ENCODE measurements around the gene DCDC1. TPM values are rescaled to one million over a fixed set of nuclear protein-coding genes. Genes with fewer than 3 reads are reported as not detected.

Gene DCDC1
- total and polyA plus RNA-seq, 4 donors, result 3.1 to 9.8 (median 5.8) TPM

GRCh38 chr11:31102316-31102715 lies 267.2 kb downstream of the DCDC1 start:
- Histone ChIP-seq H3K36me3 (ENCODE audit: control insufficient read depth, insufficient read depth, low read length) (no peaks in the 10 kb centered on the region), H3K4me3 (ENCODE audit: low read depth, low read length) (no peak overlapping the region), H3K4me1 (ENCODE audit: control insufficient read depth, insufficient read depth, low read length) (no peaks in the 10 kb centered on the region), H3K27me3 (ENCODE audit: control insufficient read depth, insufficient read depth, low read length) (no peaks in the 10 kb centered on the region), H3K27ac (ENCODE audit: low read depth, low read length) (no peak overlapping the region), H3K9me3 (ENCODE audit: control insufficient read depth, insufficient read depth, low read length) (no peaks in the 10 kb centered on the region)
- no peak for DNase-seq (ENCODE audit: low read depth in 4 of 6, low spot score in 6 of 6)

DNA sequence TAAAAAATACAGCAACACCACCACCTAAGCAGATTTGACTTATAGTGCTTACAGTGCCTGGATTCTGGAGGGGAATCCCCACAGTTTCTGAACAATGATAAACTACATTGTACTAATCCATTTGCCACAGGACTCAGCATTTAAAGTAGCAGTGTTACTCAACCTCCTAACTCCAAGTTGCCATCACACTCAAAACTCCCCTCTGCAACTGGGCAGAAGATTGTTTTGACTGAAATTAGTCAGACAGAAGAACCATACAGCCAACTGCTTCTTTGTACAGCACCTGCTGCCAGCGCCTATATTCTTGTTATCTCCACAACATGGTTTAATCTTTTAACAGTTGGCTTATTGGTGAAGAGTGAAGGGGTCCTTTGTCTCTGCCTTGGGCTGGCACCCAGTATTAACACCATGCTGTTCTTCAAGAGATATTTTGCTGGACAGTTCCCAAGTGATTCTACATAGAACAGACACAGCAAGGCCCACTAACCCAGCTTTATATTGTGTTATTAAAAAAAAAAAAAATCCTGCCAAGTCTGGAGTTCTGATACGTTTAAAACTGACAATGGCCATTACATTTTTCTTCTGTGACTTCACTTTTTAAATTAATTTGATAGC lies 273.2 kb downstream of the DCDC1 start:
- DNase-seq (ENCODE audit: low read depth in 4 of 6, low spot score in 6 of 6), result peak in 1 of 6 donors; percentile 27
- no peak overlapping the region for H3K27ac ChIP-seq (ENCODE audit: low read depth, low read length)
- no peaks in the 10 kb centered on the region for H3K9me3 ChIP-seq (ENCODE audit: control insufficient read depth, insufficient read depth, low read length)
- WGBS (ENCODE audit: insufficient coverage), result no CpG with 5 or more reads among the region's 2 CpGs
- no peak overlapping the region for H3K4me3 ChIP-seq (ENCODE audit: low read depth, low read length)
- no peaks in the 10 kb centered on the region for H3K27me3 ChIP-seq (ENCODE audit: control insufficient read depth, insufficient read depth, low read length)
- no peaks in the 10 kb centered on the region for H3K36me3 ChIP-seq (ENCODE audit: control insufficient read depth, insufficient read depth, low read length)
- no peaks in the 10 kb centered on the region for H3K4me1 ChIP-seq (ENCODE audit: control insufficient read depth, insufficient read depth, low read length)

DNA sequence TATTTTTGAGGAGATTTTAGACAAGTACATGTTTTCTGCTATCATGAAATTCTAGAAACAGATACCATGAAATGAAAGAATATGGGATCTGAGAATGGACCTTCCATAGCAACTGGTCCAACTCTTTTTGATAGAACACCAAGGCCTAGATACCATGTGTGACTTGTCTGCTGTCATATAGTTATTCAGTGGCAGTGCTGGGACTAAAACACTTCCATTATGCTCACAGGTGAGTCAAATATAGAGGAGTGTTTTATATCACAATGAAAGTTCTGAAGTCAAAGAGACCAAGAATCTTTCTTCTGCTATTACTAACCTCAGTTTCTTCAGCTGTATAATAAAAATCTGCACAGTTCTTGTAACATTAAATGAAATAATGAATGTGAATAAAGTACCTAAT lies 276.9 kb downstream of the DCDC1 start:
- Histone ChIP-seq H3K4me1 (ENCODE audit: control insufficient read depth, insufficient read depth, low read length) (no peaks in the 10 kb centered on the region), H3K36me3 (ENCODE audit: control insufficient read depth, insufficient read depth, low read length) (no peaks in the 10 kb centered on the region)
- no peak for DNase-seq (ENCODE audit: low read depth in 4 of 6, low spot score in 6 of 6)

GRCh38 chr11:31089117-31089516 lies 280.4 kb downstream of the DCDC1 start:
- WGBS (ENCODE audit: insufficient coverage), result no CpG with 5 or more reads among the region's 2 CpGs
- H3K27ac ChIP-seq (ENCODE audit: low read depth, low read length), result no peak overlapping the region
- H3K36me3 ChIP-seq (ENCODE audit: control insufficient read depth, insufficient read depth, low read length), result no peaks in the 10 kb centered on the region
- H3K4me1 ChIP-seq (ENCODE audit: control insufficient read depth, insufficient read depth, low read length), result no peaks in the 10 kb centered on the region
- peaks cover 12% of the 10 kb centered on the region for H3K9me3 ChIP-seq (ENCODE audit: control insufficient read depth, insufficient read depth, low read length)
- H3K27me3 ChIP-seq (ENCODE audit: control insufficient read depth, insufficient read depth, low read length), result no peaks in the 10 kb centered on the region
- DNase-seq (ENCODE audit: low read depth in 4 of 6, low spot score in 6 of 6), result no peak
- H3K4me3 ChIP-seq (ENCODE audit: low read depth, low read length), result no peak overlapping the region

More for the DNA sequence above, 276.9 kb downstream of the DCDC1 start:
- Histone ChIP-seq H3K27ac (ENCODE audit: low read depth, low read length) (no peak overlapping the region), H3K4me3 (ENCODE audit: low read depth, low read length) (no peak overlapping the region), H3K27me3 (ENCODE audit: control insufficient read depth, insufficient read depth, low read length) (no peaks in the 10 kb centered on the region), H3K9me3 (ENCODE audit: control insufficient read depth, insufficient read depth, low read length) (peaks cover 12% of the 10 kb centered on the region)

DNA sequence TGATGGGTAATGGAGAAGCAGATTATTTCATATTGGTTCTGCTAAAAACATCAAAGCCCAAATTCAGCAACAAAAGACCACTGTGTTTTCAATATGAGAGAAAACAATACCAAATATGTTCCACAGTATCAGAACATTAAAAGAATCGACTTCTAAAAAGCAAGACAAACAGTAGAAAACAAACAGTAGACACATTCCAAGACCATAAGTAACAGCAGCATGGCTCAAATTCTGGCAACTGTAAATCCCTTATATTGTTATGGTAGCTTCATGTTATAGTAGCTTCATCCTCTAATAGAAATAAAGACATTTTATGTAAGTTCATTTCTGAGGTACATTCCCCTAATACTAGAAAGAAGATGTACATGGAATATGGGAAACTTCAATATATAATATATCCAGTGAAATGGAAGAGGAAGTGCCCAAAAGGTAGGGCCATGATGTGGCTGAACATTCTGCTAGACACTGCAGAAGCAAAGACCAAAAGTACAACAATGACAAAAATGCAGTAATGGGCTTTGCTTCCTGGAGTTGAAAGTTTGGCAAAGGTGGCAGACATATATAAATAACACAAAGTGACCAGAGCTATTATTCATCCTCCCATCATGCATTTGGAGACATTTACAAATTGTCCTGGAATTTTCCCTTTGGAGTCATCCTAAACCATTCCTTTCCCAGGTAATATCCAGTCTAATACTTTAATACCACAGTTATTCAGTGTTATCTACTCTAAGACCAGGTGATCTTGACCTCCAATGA lies 299.9 kb downstream of the DCDC1 start:
- Histone ChIP-seq H3K27me3 (ENCODE audit: control insufficient read depth, insufficient read depth, low read length) (no peaks in the 10 kb centered on the region), H3K4me3 (ENCODE audit: low read depth, low read length) (no peak overlapping the region), H3K9me3 (ENCODE audit: control insufficient read depth, insufficient read depth, low read length) (no peaks in the 10 kb centered on the region), H3K36me3 (ENCODE audit: control insufficient read depth, insufficient read depth, low read length) (no peaks in the 10 kb centered on the region), H3K27ac (ENCODE audit: low read depth, low read length) (no peak overlapping the region), H3K4me1 (ENCODE audit: control insufficient read depth, insufficient read depth, low read length) (no peaks in the 10 kb centered on the region)
- no peak for DNase-seq (ENCODE audit: low read depth in 4 of 6, low spot score in 6 of 6)
- no CpG with 5 or more reads among the region's 1 CpG for WGBS (ENCODE audit: insufficient coverage)

DNA sequence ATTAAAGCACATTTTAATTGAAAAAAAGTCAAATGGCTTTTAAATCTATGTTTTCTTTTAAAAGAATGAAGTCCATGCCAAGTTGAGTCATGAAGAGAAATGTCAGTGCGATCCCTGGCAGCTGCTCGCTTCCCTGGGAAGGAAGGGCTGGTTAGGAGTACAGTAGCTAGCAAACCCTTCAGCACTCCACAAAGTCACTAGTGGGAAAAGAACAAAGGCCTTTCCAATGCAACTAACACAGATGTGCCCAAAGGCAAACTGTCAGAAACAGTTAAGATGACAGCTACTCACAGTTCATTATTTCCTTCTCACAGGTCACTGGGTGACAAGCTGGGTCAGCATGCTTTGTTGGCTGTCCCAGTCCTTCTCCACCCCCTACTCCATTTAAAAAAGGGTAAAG lies 308.7 kb downstream of the DCDC1 start:
- H3K27ac ChIP-seq (ENCODE audit: low read depth, low read length), result no peak overlapping the region
- no peaks in the 10 kb centered on the region for H3K4me1 ChIP-seq (ENCODE audit: control insufficient read depth, insufficient read depth, low read length)
- peak in 1 of 6 donors; percentile 7 for DNase-seq (ENCODE audit: low read depth in 4 of 6, low spot score in 6 of 6)
- H3K9me3 ChIP-seq (ENCODE audit: control insufficient read depth, insufficient read depth, low read length), result no peaks in the 10 kb centered on the region
- no peaks in the 10 kb centered on the region for H3K27me3 ChIP-seq (ENCODE audit: control insufficient read depth, insufficient read depth, low read length)
- H3K4me3 ChIP-seq (ENCODE audit: low read depth, low read length), result no peak overlapping the region
- H3K36me3 ChIP-seq (ENCODE audit: control insufficient read depth, insufficient read depth, low read length), result no peaks in the 10 kb centered on the region
- WGBS (ENCODE audit: insufficient coverage), result no CpG with 5 or more reads among the region's 2 CpGs

GRCh38 chr11:31059529-31059928 lies 310.0 kb downstream of the DCDC1 start:
- H3K9me3 ChIP-seq (ENCODE audit: control insufficient read depth, insufficient read depth, low read length), result no peaks in the 10 kb centered on the region
- no peaks in the 10 kb centered on the region for H3K27me3 ChIP-seq (ENCODE audit: control insufficient read depth, insufficient read depth, low read length)
- H3K36me3 ChIP-seq (ENCODE audit: control insufficient read depth, insufficient read depth, low read length), result no peaks in the 10 kb centered on the region
- no peak for DNase-seq (ENCODE audit: low read depth in 4 of 6, low spot score in 6 of 6)
- H3K4me1 ChIP-seq (ENCODE audit: control insufficient read depth, insufficient read depth, low read length), result no peaks in the 10 kb centered on the region
- H3K27ac ChIP-seq (ENCODE audit: low read depth, low read length), result no peak overlapping the region
- no peak overlapping the region for H3K4me3 ChIP-seq (ENCODE audit: low read depth, low read length)

- Histone ChIP-seq H3K4me1 (ENCODE audit: control insufficient read depth, insufficient read depth, low read length) (no peaks in the 10 kb centered on the region), H3K4me3 (ENCODE audit: low read depth, low read length) (no peak overlapping the region), H3K9me3 (ENCODE audit: control insufficient read depth, insufficient read depth, low read length) (no peaks in the 10 kb centered on the region), H3K36me3 (ENCODE audit: control insufficient read depth, insufficient read depth, low read length) (no peaks in the 10 kb centered on the region), H3K27me3 (ENCODE audit: control insufficient read depth, insufficient read depth, low read length) (no peaks in the 10 kb centered on the region), H3K27ac (ENCODE audit: low read depth, low read length) (no peak overlapping the region)
- WGBS (ENCODE audit: insufficient coverage), result 85% methylated on average over 6 of the region's 10 CpGs
- no peak for DNase-seq (ENCODE audit: low read depth in 4 of 6, low spot score in 6 of 6)
Measured at GRCh38 chr11:31050061-31050765, 319.3 kb downstream of the DCDC1 start.

- Histone ChIP-seq H3K27ac (ENCODE audit: low read depth, low read length) (no peak overlapping the region), H3K9me3 (ENCODE audit: control insufficient read depth, insufficient read depth, low read length) (no peaks in the 10 kb centered on the region), H3K4me1 (ENCODE audit: control insufficient read depth, insufficient read depth, low read length) (no peaks in the 10 kb centered on the region), H3K4me3 (ENCODE audit: low read depth, low read length) (no peak overlapping the region), H3K36me3 (ENCODE audit: control insufficient read depth, insufficient read depth, low read length) (no peaks in the 10 kb centered on the region), H3K27me3 (ENCODE audit: control insufficient read depth, insufficient read depth, low read length) (no peaks in the 10 kb centered on the region)
- DNase-seq (ENCODE audit: low read depth in 4 of 6, low spot score in 6 of 6), result peak in 2 of 6 donors; percentile 9 to 46
- WGBS (ENCODE audit: insufficient coverage), result no CpG with 5 or more reads among the region's 5 CpGs
Measured at GRCh38 chr11:31045335-31045734, 324.2 kb downstream of the DCDC1 start.
